PFSK-1 (cell line): Measurements from ENCODE around the gene NR2F6.

Source experiments
- POLR2AphosphoS5 ChIP-seq: IDR thresholded peaks from 2 replicates; pipeline ENCODE4 v1.6.1; 2012; ENCODE audit warnings: low read depth, mild to moderate bottlenecking, control low read depth, low read length, moderate library complexity
- SIN3A ChIP-seq: IDR thresholded peaks from 2 replicates; pipeline ENCODE4 v1.6.1; 2012; ENCODE audit warnings: mild to moderate bottlenecking, low read length, moderate library complexity, borderline replicate concordance; ENCODE audit not compliant: insufficient read depth
- TAF1 ChIP-seq: IDR thresholded peaks from 2 replicates; pipeline ENCODE4 v1.6.1; 2012; ENCODE audit warnings: low read length, control low read depth, borderline replicate concordance; ENCODE audit not compliant: insufficient read depth
- TF ChIP-seq, protein P1 (sequence below), 2 experiments: IDR thresholded peaks; 2 replicates each; pipeline versions ENCODE4 v1.6.1 to v1.8.0; 2011 to 2012; ENCODE audit warnings: low read depth in 2 of 2, low read length in 2 of 2, control low read depth in 1 of 2, inconsistent platforms in 1 of 2, mild to moderate bottlenecking in 1 of 2, moderate library complexity in 1 of 2; ENCODE audit not compliant: insufficient read depth in 1 of 2

DNA sequence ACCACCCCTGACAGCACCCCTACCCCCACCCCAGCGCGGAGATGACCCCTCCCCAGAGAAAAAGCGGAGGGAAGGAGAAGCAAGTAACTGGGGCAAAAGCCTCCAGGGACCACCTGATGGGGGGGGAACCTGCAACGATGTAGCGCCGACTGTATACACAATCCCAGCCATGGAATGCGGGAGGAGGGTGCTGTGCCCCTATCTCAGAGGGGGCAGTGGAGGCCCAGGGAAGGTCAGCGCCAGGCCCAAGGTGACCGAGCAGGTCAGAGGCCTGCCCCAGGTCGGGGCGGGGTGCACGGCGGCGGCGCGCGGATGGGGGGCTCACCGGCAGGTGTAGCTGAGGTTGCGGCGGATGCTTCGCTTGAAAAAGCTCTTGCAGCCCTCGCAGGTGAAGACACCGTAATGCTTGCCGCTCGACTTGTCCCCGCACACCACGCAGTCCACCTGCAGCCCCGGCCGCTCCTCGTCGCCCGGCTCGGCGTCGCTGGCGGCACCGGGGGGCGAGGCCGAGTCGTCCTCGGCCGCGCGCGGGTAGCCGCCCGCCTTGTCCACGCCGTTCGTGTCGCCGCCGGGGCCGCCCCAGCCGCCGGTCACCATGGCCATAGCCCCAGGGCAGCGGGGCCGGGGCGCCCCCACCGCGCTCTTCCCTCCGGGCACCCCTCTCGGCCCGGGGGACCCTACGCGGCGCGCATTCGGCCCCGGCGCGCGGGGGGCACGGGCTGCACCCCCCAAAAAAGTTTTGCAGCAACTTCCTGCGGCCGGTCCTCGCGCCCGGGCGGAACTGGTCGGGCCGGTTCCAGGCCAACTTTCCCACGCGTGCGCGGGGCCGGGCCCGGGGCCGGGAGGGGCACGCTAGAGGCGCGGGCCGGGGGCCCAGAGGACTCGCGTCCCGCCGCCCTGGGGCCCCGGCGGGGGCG, 843 bp downstream of the NR2F6 start:
- TF ChIP-seq TAF1, result no peak
- no peak for TF ChIP-seq POLR2AphosphoS5
- TF ChIP-seq SIN3A, result no peak
- TF ChIP-seq, protein P1, sequence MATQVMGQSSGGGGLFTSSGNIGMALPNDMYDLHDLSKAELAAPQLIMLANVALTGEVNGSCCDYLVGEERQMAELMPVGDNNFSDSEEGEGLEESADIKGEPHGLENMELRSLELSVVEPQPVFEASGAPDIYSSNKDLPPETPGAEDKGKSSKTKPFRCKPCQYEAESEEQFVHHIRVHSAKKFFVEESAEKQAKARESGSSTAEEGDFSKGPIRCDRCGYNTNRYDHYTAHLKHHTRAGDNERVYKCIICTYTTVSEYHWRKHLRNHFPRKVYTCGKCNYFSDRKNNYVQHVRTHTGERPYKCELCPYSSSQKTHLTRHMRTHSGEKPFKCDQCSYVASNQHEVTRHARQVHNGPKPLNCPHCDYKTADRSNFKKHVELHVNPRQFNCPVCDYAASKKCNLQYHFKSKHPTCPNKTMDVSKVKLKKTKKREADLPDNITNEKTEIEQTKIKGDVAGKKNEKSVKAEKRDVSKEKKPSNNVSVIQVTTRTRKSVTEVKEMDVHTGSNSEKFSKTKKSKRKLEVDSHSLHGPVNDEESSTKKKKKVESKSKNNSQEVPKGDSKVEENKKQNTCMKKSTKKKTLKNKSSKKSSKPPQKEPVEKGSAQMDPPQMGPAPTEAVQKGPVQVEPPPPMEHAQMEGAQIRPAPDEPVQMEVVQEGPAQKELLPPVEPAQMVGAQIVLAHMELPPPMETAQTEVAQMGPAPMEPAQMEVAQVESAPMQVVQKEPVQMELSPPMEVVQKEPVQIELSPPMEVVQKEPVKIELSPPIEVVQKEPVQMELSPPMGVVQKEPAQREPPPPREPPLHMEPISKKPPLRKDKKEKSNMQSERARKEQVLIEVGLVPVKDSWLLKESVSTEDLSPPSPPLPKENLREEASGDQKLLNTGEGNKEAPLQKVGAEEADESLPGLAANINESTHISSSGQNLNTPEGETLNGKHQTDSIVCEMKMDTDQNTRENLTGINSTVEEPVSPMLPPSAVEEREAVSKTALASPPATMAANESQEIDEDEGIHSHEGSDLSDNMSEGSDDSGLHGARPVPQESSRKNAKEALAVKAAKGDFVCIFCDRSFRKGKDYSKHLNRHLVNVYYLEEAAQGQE (IDR thresholded peaks at IDR 0.05; ENCODE audit: insufficient read depth in 1 of 2, low read depth in 2 of 2, low read length in 2 of 2), result no peak
